Fibroblast of lung (primary cell): ENCODE results near the gene LSR. TPM values are rescaled to one million over a fixed set of nuclear protein-coding genes. Genes with fewer than 3 reads are reported as not detected.

ENCODE experiments used
- DNase-seq, 2 donors: peaks; one replicate each; pipeline versions ENCODE4 v3.0.0 to v3.0.0-alpha.2; 2010; ENCODE audit warnings: low read depth in 2 of 2
- H2AFZ ChIP-seq: 2 replicates; pipeline ENCODE4 v1.5.1; 2012; ENCODE audit warnings: low read length, control low read depth, inconsistent platforms
- H3K27ac ChIP-seq: 2 replicates; pipeline ENCODE4 v1.5.1; 2011; ENCODE audit warnings: low read length, control low read depth; ENCODE audit not compliant: insufficient read depth
- H3K27me3 ChIP-seq: 2 replicates; pipeline ENCODE4 v1.5.1; 2011; ENCODE audit warnings: mild to moderate bottlenecking, low read length; ENCODE audit not compliant: control insufficient read depth, insufficient read depth
- H3K36me3 ChIP-seq: 2 replicates; pipeline ENCODE4 v1.5.1; 2011; ENCODE audit warnings: low read length; ENCODE audit not compliant: control insufficient read depth, insufficient read depth
- H3K4me1 ChIP-seq: 2 replicates; pipeline ENCODE4 v1.5.1; 2011; ENCODE audit warnings: low read length; ENCODE audit not compliant: control insufficient read depth, insufficient read depth; ENCODE audit errors: extremely low read depth
- H3K4me2 ChIP-seq: 2 replicates; pipeline ENCODE4 v1.5.1; 2011; ENCODE audit warnings: low read length, control low read depth; ENCODE audit not compliant: insufficient read depth; ENCODE audit errors: extremely low read depth
- H3K4me3 ChIP-seq, 4 experiments: fragments of 200-600 bp in 1 of 4; sonication (generic) in 1 of 4; replicated peaks in 1 of 4; 2 replicates each; pipeline ENCODE4 v1.5.1; 2011 to 2016; ENCODE audit warnings: low read length in 4 of 4, low read depth in 3 of 4, mild to moderate bottlenecking in 3 of 4, control low read depth in 2 of 4, inconsistent platforms in 1 of 4, mixed read lengths in 1 of 4; ENCODE audit not compliant: insufficient read depth in 1 of 4; ENCODE audit errors: control extremely low read depth in 1 of 4
- H3K79me2 ChIP-seq: 2 replicates; pipeline ENCODE4 v1.5.1; 2012; ENCODE audit warnings: mild to moderate bottlenecking, low read length, inconsistent platforms; ENCODE audit not compliant: control insufficient read depth, insufficient read depth
- H3K9ac ChIP-seq: 2 replicates; pipeline ENCODE4 v1.5.1; 2011; ENCODE audit warnings: mild to moderate bottlenecking, low read length, control low read depth; ENCODE audit not compliant: insufficient read depth
- H3K9me3 ChIP-seq: 2 replicates; pipeline ENCODE4 v1.5.1; 2012; ENCODE audit warnings: low read depth, low read length; ENCODE audit not compliant: control insufficient read depth, insufficient read depth
- H4K20me1 ChIP-seq: 2 replicates; pipeline ENCODE4 v1.5.1; 2011; ENCODE audit warnings: low read length; ENCODE audit not compliant: control insufficient read depth, insufficient read depth; ENCODE audit errors: extremely low read depth
- EZH2 ChIP-seq: IDR thresholded peaks from 2 replicates; pipeline ENCODE4 v1.5.1; 2012; ENCODE audit warnings: low read length, control low read depth, mild to moderate bottlenecking; ENCODE audit errors: missing control alignments
- polyA plus RNA-seq, 2 donors: library from polyadenylated mRNA; depleted of rRNA in 1 of 2; stranded (reverse) in 1 of 2; unstranded in 1 of 2; fragments of >200 nt; gene quantifications; 2 replicates each; pipeline ENCODE4 v1.2.1, GENCODE V29; 2011 to 2012; ENCODE audit warnings: missing spikeins in 1 of 2
- total RNA-seq: library from RNA; depleted of rRNA; stranded (reverse); fragments of >200 nt; gene quantifications from 2 replicates; pipeline ENCODE4 v1.2.1, GENCODE V29; 2014
- TF ChIP-seq, protein P1 (sequence below), 2 donors: IDR thresholded peaks in 1 of 2; conservative IDR thresholded peaks in 1 of 2; 1 replicate in 1 of 2; 2 replicates in 1 of 2; pipeline ENCODE4 v1.5.1; 2011 to 2012; ENCODE audit warnings: low read length in 2 of 2, control low read depth in 1 of 2, inconsistent platforms in 1 of 2, low read depth in 1 of 2, mild to moderate bottlenecking in 1 of 2

Gene LSR
- total and polyA plus RNA-seq, 2 donors (not counting 1 experiment from before 2014, with no cell fraction given): 0.31 to 0.33 TPM

DNA sequence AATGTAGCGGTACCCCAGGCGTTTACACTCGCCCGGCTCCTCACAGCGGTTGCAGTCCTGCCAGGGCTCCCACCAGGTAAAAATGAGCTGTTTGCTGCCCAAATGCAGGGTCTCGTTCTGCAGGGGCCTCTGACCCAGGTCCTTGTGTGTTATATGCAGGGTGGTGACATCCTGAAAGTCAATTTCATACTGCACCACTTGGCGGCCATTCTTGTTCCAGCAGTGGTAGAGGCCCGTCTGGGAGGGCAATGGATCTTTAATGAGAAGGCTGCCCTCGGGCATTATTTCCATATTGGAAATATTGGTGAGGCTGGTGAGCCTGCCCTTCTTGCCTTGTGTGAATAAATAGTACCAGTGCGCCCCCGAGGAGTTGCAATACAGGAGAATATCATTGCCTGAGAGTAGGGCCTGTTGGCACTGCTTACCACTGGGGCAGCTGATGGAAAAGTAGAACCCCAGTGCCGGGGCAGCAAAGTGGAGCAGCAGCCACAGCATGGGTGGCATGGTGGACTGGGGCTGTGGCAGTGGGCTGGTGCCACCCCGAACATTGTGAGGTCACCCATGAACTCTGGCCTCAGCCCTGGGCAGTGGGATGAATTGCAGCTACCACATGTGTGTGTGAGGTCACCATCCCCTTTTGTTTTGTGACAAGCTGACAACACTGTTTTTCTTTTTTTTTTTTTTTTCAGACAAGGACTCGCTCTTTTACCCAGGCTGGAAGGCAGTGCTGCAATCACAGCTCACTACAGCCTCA, 20.4 kb upstream of the LSR start, which contains the start of gene FAM187B:
TSS of gene FAM187B (minus strand) at position 563 of the 754 bp plus-strand sequence. CDS start at position 504, 59 bp downstream.
- Histone ChIP-seq H4K20me1 (no peaks in the 10 kb centered on the region), H3K79me2 (no peaks in the 10 kb centered on the region), H3K9me3 (no peaks in the 10 kb centered on the region), H3K4me1 (no peaks in the 10 kb centered on the region), H3K4me2 (no peak within 1 kb of the TSS), H2AFZ (no peak within 1 kb of the TSS), H3K27me3 (peaks cover 5% of the 10 kb centered on the region), H3K9ac (no peak within 1 kb of the TSS), H3K27ac (no peak within 1 kb of the TSS), H3K4me3 (no peak within 1 kb of the TSS), H3K36me3 (no peaks in the 10 kb centered on the region)
- no peak for DNase-seq
- TF ChIP-seq, protein P1, sequence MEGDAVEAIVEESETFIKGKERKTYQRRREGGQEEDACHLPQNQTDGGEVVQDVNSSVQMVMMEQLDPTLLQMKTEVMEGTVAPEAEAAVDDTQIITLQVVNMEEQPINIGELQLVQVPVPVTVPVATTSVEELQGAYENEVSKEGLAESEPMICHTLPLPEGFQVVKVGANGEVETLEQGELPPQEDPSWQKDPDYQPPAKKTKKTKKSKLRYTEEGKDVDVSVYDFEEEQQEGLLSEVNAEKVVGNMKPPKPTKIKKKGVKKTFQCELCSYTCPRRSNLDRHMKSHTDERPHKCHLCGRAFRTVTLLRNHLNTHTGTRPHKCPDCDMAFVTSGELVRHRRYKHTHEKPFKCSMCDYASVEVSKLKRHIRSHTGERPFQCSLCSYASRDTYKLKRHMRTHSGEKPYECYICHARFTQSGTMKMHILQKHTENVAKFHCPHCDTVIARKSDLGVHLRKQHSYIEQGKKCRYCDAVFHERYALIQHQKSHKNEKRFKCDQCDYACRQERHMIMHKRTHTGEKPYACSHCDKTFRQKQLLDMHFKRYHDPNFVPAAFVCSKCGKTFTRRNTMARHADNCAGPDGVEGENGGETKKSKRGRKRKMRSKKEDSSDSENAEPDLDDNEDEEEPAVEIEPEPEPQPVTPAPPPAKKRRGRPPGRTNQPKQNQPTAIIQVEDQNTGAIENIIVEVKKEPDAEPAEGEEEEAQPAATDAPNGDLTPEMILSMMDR (conservative IDR thresholded peaks at IDR 0.05 in 1 of 2, IDR thresholded peaks at IDR 0.05 in 1 of 2; ENCODE audit: low read depth in 1 of 2, low read length in 2 of 2): no peak
- TF ChIP-seq EZH2: no peak

GRCh38 chr19:35229601-35230000, 19.2 kb upstream of the LSR start:
- no peak overlapping the region for H3K4me3 ChIP-seq
- no peak for DNase-seq
- no peak overlapping the region for H2AFZ ChIP-seq
- TF ChIP-seq EZH2: no peak
- TF ChIP-seq, protein P1 (conservative IDR thresholded peaks at IDR 0.05 in 1 of 2, IDR thresholded peaks at IDR 0.05 in 1 of 2; ENCODE audit: low read depth in 1 of 2, low read length in 2 of 2): no peak
- peaks cover 5% of the 10 kb centered on the region for H3K27me3 ChIP-seq
- H3K4me2 ChIP-seq: no peak overlapping the region
- H3K4me1 ChIP-seq: no peaks in the 10 kb centered on the region
- no peaks in the 10 kb centered on the region for H3K79me2 ChIP-seq
- no peaks in the 10 kb centered on the region for H3K9me3 ChIP-seq
- no peaks in the 10 kb centered on the region for H4K20me1 ChIP-seq
- H3K9ac ChIP-seq: no peak overlapping the region
- H3K36me3 ChIP-seq: no peaks in the 10 kb centered on the region
- no peak overlapping the region for H3K27ac ChIP-seq

GRCh38 chr19:35231956-35232645, 16.7 kb upstream of the LSR start:
- no peak overlapping the region for H2AFZ ChIP-seq
- no peak overlapping the region for H3K4me3 ChIP-seq
- H3K4me2 ChIP-seq: no peak overlapping the region
- H3K27me3 ChIP-seq: no peaks in the 10 kb centered on the region
- no peaks in the 10 kb centered on the region for H3K9me3 ChIP-seq
- H3K79me2 ChIP-seq: no peaks in the 10 kb centered on the region
- H3K4me1 ChIP-seq: no peaks in the 10 kb centered on the region
- no peaks in the 10 kb centered on the region for H3K36me3 ChIP-seq
- no peak overlapping the region for H3K27ac ChIP-seq
- no peak overlapping the region for H3K9ac ChIP-seq
- TF ChIP-seq EZH2: no peak
- TF ChIP-seq, protein P1 (conservative IDR thresholded peaks at IDR 0.05 in 1 of 2, IDR thresholded peaks at IDR 0.05 in 1 of 2; ENCODE audit: low read depth in 1 of 2, low read length in 2 of 2): no peak
- DNase-seq: no peak
- H4K20me1 ChIP-seq: no peaks in the 10 kb centered on the region
